Muscle layer of duodenum (tissue), 2 donors: ENCODE measurements around the gene PPP3CA.

Experiments used
- H3K27ac ChIP-seq: one replicate; pipeline ENCODE4 v1.7.0; 2013; ENCODE audit warnings: mild to moderate bottlenecking, low read length
- H3K27me3 ChIP-seq: one replicate; pipeline ENCODE4 v1.7.0; 2013; ENCODE audit warnings: low read depth, mild to moderate bottlenecking, control low read depth, low read length
- H3K36me3 ChIP-seq, 2 donors: one replicate each; pipeline ENCODE4 v1.7.0; 2013; ENCODE audit warnings: low read length in 2 of 2, control low read depth in 1 of 2, mild to moderate bottlenecking in 1 of 2; ENCODE audit not compliant: insufficient read depth in 2 of 2, control insufficient read depth in 1 of 2
- H3K4me1 ChIP-seq, 2 donors: one replicate each; pipeline ENCODE4 v1.7.0; 2013; ENCODE audit warnings: low read length in 2 of 2, mild to moderate bottlenecking in 2 of 2, control low read depth in 1 of 2, moderate library complexity in 1 of 2; ENCODE audit not compliant: insufficient read depth in 2 of 2, control insufficient read depth in 1 of 2
- H3K4me3 ChIP-seq, 2 donors: one replicate each; pipeline ENCODE4 v1.7.0; 2013; ENCODE audit warnings: low read length in 2 of 2, low read depth in 1 of 2, mild to moderate bottlenecking in 1 of 2
- H3K9me3 ChIP-seq, 2 donors: one replicate each; pipeline ENCODE4 v1.7.0; 2013; ENCODE audit warnings: low read length in 2 of 2, control low read depth in 1 of 2, mild to moderate bottlenecking in 1 of 2; ENCODE audit not compliant: control insufficient read depth in 1 of 2
- donor health status: healthy.

PPP3CA gene

GRCh38 chr4:101201421-101201820 is 145.9 kb downstream of the PPP3CA start:
- Histone ChIP-seq H3K4me1 (peaks cover 8 to 20% of the 10 kb centered on the region in 2 donors), H3K27me3 (no peaks in the 10 kb centered on the region), H3K27ac (no peak overlapping the region), H3K36me3 (no peaks in the 10 kb centered on the region), H3K9me3 (no peaks in the 10 kb centered on the region), H3K4me3 (no peak overlapping the region)

GRCh38 chr4:101200561-101200960 is 146.8 kb downstream of the PPP3CA start:
- no peaks in the 10 kb centered on the region for H3K27me3 ChIP-seq
- no peak overlapping the region for H3K4me3 ChIP-seq
- no peak overlapping the region for H3K27ac ChIP-seq
- H3K4me1 ChIP-seq, result peaks cover 8 to 20% of the 10 kb centered on the region in 2 donors
- no peaks in the 10 kb centered on the region for H3K9me3 ChIP-seq
- no peaks in the 10 kb centered on the region for H3K36me3 ChIP-seq

- no peak overlapping the region for H3K27ac ChIP-seq
- no peaks in the 10 kb centered on the region for H3K9me3 ChIP-seq
- H3K4me3 ChIP-seq, result no peak overlapping the region
- H3K4me1 ChIP-seq, result peaks cover 8 to 20% of the 10 kb centered on the region in 2 donors
- H3K36me3 ChIP-seq, result no peaks in the 10 kb centered on the region
- no peaks in the 10 kb centered on the region for H3K27me3 ChIP-seq
Observed at GRCh38 chr4:101199507-101200285, 147.6 kb downstream of the PPP3CA start.

GRCh38 chr4:101198682-101199339 is 148.5 kb downstream of the PPP3CA start:
- Histone ChIP-seq H3K4me3 (no peak overlapping the region), H3K9me3 (no peaks in the 10 kb centered on the region), H3K27ac (no peak overlapping the region), H3K4me1 (peaks cover 8 to 20% of the 10 kb centered on the region in 2 donors), H3K36me3 (no peaks in the 10 kb centered on the region), H3K27me3 (no peaks in the 10 kb centered on the region)

- peaks cover 13 to 20% of the 10 kb centered on the region in 2 donors for H3K4me1 ChIP-seq
- H3K27me3 ChIP-seq, result no peaks in the 10 kb centered on the region
- no peaks in the 10 kb centered on the region for H3K36me3 ChIP-seq
- H3K4me3 ChIP-seq, result no peak overlapping the region
- no peak overlapping the region for H3K27ac ChIP-seq
- no peaks in the 10 kb centered on the region for H3K9me3 ChIP-seq
Observed at GRCh38 chr4:101197350-101197749, 150.0 kb downstream of the PPP3CA start.

- no peaks in the 10 kb centered on the region for H3K9me3 ChIP-seq
- H3K36me3 ChIP-seq, result no peaks in the 10 kb centered on the region
- H3K4me3 ChIP-seq, result peak overlapping the region in 1 of 2 donors; percentile 12
- peaks cover 6 to 10% of the 10 kb centered on the region in 2 donors for H3K4me1 ChIP-seq
- H3K27me3 ChIP-seq, result no peaks in the 10 kb centered on the region
- peak overlapping the region; percentile 76 for H3K27ac ChIP-seq
Observed at GRCh38 chr4:101192244-101192643, 155.1 kb downstream of the PPP3CA start.

- Histone ChIP-seq H3K27me3 (no peaks in the 10 kb centered on the region), H3K4me3 (peak overlapping the region in 1 of 2 donors; percentile 12), H3K4me1 (peaks cover 12 to 14% of the 10 kb centered on the region in 2 donors), H3K9me3 (no peaks in the 10 kb centered on the region), H3K36me3 (no peaks in the 10 kb centered on the region), H3K27ac (peak overlapping the region; percentile 76)
Observed at GRCh38 chr4:101191302-101192098, 155.8 kb downstream of the PPP3CA start.

- Histone ChIP-seq H3K4me3 (no peak overlapping the region), H3K27ac (peak overlapping the region; percentile 76)
Observed at GRCh38 chr4:101190751-101191150, 156.6 kb downstream of the PPP3CA start.

GRCh38 chr4:101188906-101189305 is 158.4 kb downstream of the PPP3CA start:
- Histone ChIP-seq H3K36me3 (no peaks in the 10 kb centered on the region), H3K9me3 (no peaks in the 10 kb centered on the region), H3K27me3 (no peaks in the 10 kb centered on the region), H3K27ac (no peak overlapping the region), H3K4me1 (peaks cover 12 to 14% of the 10 kb centered on the region in 2 donors), H3K4me3 (no peak overlapping the region)

More at GRCh38 chr4:101190751-101191150, 156.6 kb downstream of the PPP3CA start:
- H3K27me3 ChIP-seq, result no peaks in the 10 kb centered on the region
- no peaks in the 10 kb centered on the region for H3K9me3 ChIP-seq
- H3K4me1 ChIP-seq, result peaks cover 12 to 14% of the 10 kb centered on the region in 2 donors
- H3K36me3 ChIP-seq, result no peaks in the 10 kb centered on the region

GRCh38 chr4:101187841-101188240 is 159.5 kb downstream of the PPP3CA start:
- H3K9me3 ChIP-seq, result no peaks in the 10 kb centered on the region
- H3K27me3 ChIP-seq, result no peaks in the 10 kb centered on the region
- no peaks in the 10 kb centered on the region for H3K36me3 ChIP-seq
- H3K4me3 ChIP-seq, result no peak overlapping the region
- H3K4me1 ChIP-seq, result peaks cover 12 to 14% of the 10 kb centered on the region in 2 donors
- no peak overlapping the region for H3K27ac ChIP-seq

- no peaks in the 10 kb centered on the region for H3K27me3 ChIP-seq
- H3K36me3 ChIP-seq, result no peaks in the 10 kb centered on the region
- no peaks in the 10 kb centered on the region for H3K9me3 ChIP-seq
- H3K27ac ChIP-seq, result no peak overlapping the region
- H3K4me3 ChIP-seq, result no peak overlapping the region
- peaks cover 4 to 14% of the 10 kb centered on the region in 2 donors for H3K4me1 ChIP-seq
Observed at GRCh38 chr4:101186567-101187184, 160.7 kb downstream of the PPP3CA start.
